CD4-positive, alpha-beta T cell (primary cell): ENCODE data around the gene INPP5D. TPM values are rescaled to one million over a fixed set of nuclear protein-coding genes. Genes with fewer than 3 reads are reported as not detected.

Experiments used
- ATAC-seq: fragments of 200-7000 bp; cut with Tn5 transposase; one replicate; pipeline ENCODE4 v1.10.0; 2022; ENCODE audit warnings: mild to moderate bottlenecking; ENCODE audit not compliant: poor library complexity
- CTCF ChIA-PET: fragments of 350-600 bp; sonication (Branson Sonifier 250); formaldehyde crosslinking; loops from one replicate; lab custom pipeline; 2021; ENCODE audit warnings: antibody characterized with exemption, inconsistent platforms; lab: Charles Lee
- POLR2A ChIA-PET: fragments of 350-600 bp; sonication (Branson Sonifier 250); formaldehyde crosslinking; loops from one replicate; lab custom pipeline; 2021; ENCODE audit warnings: antibody characterized with exemption, inconsistent platforms; lab: Charles Lee
- DNase-seq, 14 experiments: peaks; one replicate each; pipeline ENCODE4 v3.0.0-alpha.2; 2013 to 2020; ENCODE audit warnings: mixed read lengths in 2 of 14
- H3K27ac ChIP-seq, 2 donors: one replicate each; pipeline versions ENCODE4 v1.5.1 to v1.7.0; 2013; ENCODE audit warnings: low read length in 2 of 2, low read depth in 1 of 2, mild to moderate bottlenecking in 1 of 2
- H3K27me3 ChIP-seq, 2 experiments: 1 replicate in 1 of 2; 2 replicates in 1 of 2; pipeline versions ENCODE4 v1.6.1 to v1.7.0; 2013; ENCODE audit warnings: low read length in 2 of 2, control low read depth in 1 of 2, mild to moderate bottlenecking in 1 of 2, moderate library complexity in 1 of 2; ENCODE audit not compliant: insufficient read depth in 2 of 2, control insufficient read depth in 1 of 2
- H3K36me3 ChIP-seq: one replicate; pipeline ENCODE4 v1.6.1; 2013; ENCODE audit warnings: low read length, control low read depth; ENCODE audit not compliant: insufficient read depth
- H3K4me1 ChIP-seq: one replicate; pipeline ENCODE4 v1.6.1; 2013; ENCODE audit warnings: low read length, control low read depth; ENCODE audit not compliant: insufficient read depth
- H3K4me3 ChIP-seq: one replicate; pipeline ENCODE4 v1.5.1; 2013; ENCODE audit warnings: mild to moderate bottlenecking, low read length, moderate library complexity
- H3K9me3 ChIP-seq, 2 experiments: 1 replicate in 1 of 2; 2 replicates in 1 of 2; pipeline versions ENCODE4 v1.6.1 to v1.7.0; 2013; ENCODE audit warnings: low read length in 2 of 2, mild to moderate bottlenecking in 2 of 2, control low read depth in 1 of 2, moderate library complexity in 1 of 2; ENCODE audit not compliant: control insufficient read depth in 1 of 2, insufficient read depth in 1 of 2
- H3K27ac Mint-ChIP-seq: one replicate; pipeline ENCODE4 v1.8.0; 2020; ENCODE audit warnings: mixed read lengths
- H3K27me3 Mint-ChIP-seq: one replicate; pipeline ENCODE4 v1.8.0; 2021; ENCODE audit warnings: mixed read lengths
- H3K36me3 Mint-ChIP-seq: one replicate; pipeline ENCODE4 v1.8.0; 2021; ENCODE audit warnings: low read depth, mixed read lengths
- H3K4me1 Mint-ChIP-seq: one replicate; pipeline ENCODE4 v1.8.0; 2021; ENCODE audit warnings: low read depth, mixed read lengths
- H3K4me3 Mint-ChIP-seq: one replicate; pipeline ENCODE4 v1.8.0; 2020; ENCODE audit warnings: mild to moderate bottlenecking, mixed read lengths
- H3K9me3 Mint-ChIP-seq: one replicate; pipeline ENCODE4 v1.8.0; 2020; ENCODE audit warnings: mixed read lengths
- CTCF ChIP-seq: fragments of 200-600 bp; IDR thresholded peaks from one replicate; pipeline ENCODE4 v1.8.0; 2022; ENCODE audit warnings: antibody characterized with exemption, mild to moderate bottlenecking
- intact Hi-C, 2 experiments: fragments of 100-400 bp; cut with DNase I in 1 of 2; cut with micrococcal nuclease in 1 of 2; formaldehyde crosslinking; loops; one replicate each; pipeline versions ENCODE4 v1.15.1 to v1.9.0; 2023 to 2025; cut with DNase I, micrococcal nuclease
- polyA plus RNA-seq, 2 donors: library from polyadenylated mRNA; unstranded; fragments of 120-200 nt; gene quantifications; one replicate each; pipeline ENCODE4 v1.2.1, GENCODE V29; 2013
- total RNA-seq, 174 experiments: library from RNA in 2 of 174; stranded (reverse) in 2 of 174; gene quantifications; one replicate each; pipeline ENCODE4 v1.2.3 and lab custom pipeline; 2021 to 2026

INPP5D gene
- total RNA-seq (100 to 1,000 TPM; 141 to 154 TPM), total RNA-seq (lab: John Stamatoyannopoulos, UW) (28.5 to 310 (median 179) reads per million in 172 experiments)
- polyA plus RNA-seq (2013, experiment 1 of 2) = 110 TPM
- polyA plus RNA-seq (2013, experiment 2 of 2) = 120 TPM

GRCh38 chr2:233059797-233060500, at the start of gene INPP5D:
Gene INPP5D (plus strand): TSS chr2:233060342. CDS start chr2:233060479, 137 bp downstream.
- ChIA-PET CTCF (interaction anchor here (0.6 to 3.6 kb wide), 13 partner anchors 10 to 191 kb away, joined by 3 to 37 read pairs (median 4); partner anchors contain the start of gene ATG16L1), POLR2A (interaction anchor here (0.5 to 6.8 kb wide), 14 partner anchors 10 to 509 kb away, joined by 3 to 190 read pairs (median 6); partner anchors contain the start of gene ATG16L1)
- TF ChIP-seq CTCF = no peak
- peaks cover 43% of the 10 kb centered on the region for H3K4me1 Mint-ChIP-seq
- H3K36me3 ChIP-seq = peaks cover 20% of the 10 kb centered on the region
- peak within 1 kb of the TSS; percentile 97 for H3K4me3 ChIP-seq
- H3K27ac Mint-ChIP-seq = peak within 1 kb of the TSS; percentile 95
- no peaks in the 10 kb centered on the region for H3K27me3 ChIP-seq
- peaks cover 55% of the 10 kb centered on the region for H3K4me1 ChIP-seq
- peak; percentile 88 for ATAC-seq
- no peaks in the 10 kb centered on the region for H3K9me3 Mint-ChIP-seq
- H3K9me3 ChIP-seq = no peaks in the 10 kb centered on the region
- peak within 1 kb of the TSS; percentile 90 for H3K4me3 Mint-ChIP-seq
- peak within 1 kb of the TSS; percentile 81 to 91 for H3K27ac ChIP-seq
- peaks cover 47% of the 10 kb centered on the region for H3K36me3 Mint-ChIP-seq
- no peaks in the 10 kb centered on the region for H3K27me3 Mint-ChIP-seq
- intact Hi-C loops = loop anchor here (1.0 to 10.0 kb wide), 5 partner anchors 15 to 205 kb away; partner anchors contain the start of gene ATG16L1 (in 1 of the 2)
- DNase-seq = peak; percentile 52 to 91 (median 68)

GRCh38 chr2:233010569-233011267, 49.4 kb upstream of the INPP5D start:
- Histone ChIP-seq H3K36me3 (no peaks in the 10 kb centered on the region), H3K4me3 (no peak overlapping the region), H3K9me3 (peaks cover 0 to 3% of the 10 kb centered on the region in 2 experiments), H3K4me1 (no peaks in the 10 kb centered on the region), H3K27me3 (no peaks in the 10 kb centered on the region), H3K27ac (no peak overlapping the region)
- no peaks in the 10 kb centered on the region for H3K36me3 Mint-ChIP-seq
- DNase-seq = no peak
- no peak for ATAC-seq
- H3K9me3 Mint-ChIP-seq = no peaks in the 10 kb centered on the region
- no peaks in the 10 kb centered on the region for H3K4me1 Mint-ChIP-seq
- ChIA-PET CTCF (no interaction called here), POLR2A (no interaction called here)
- no peak overlapping the region for H3K4me3 Mint-ChIP-seq
- intact Hi-C loops = no loop called here
- no peaks in the 10 kb centered on the region for H3K27me3 Mint-ChIP-seq
- H3K27ac Mint-ChIP-seq = no peak overlapping the region
- TF ChIP-seq CTCF = no peak

- no peak for ATAC-seq
- no peaks in the 10 kb centered on the region for H3K36me3 Mint-ChIP-seq
- no peaks in the 10 kb centered on the region for H3K9me3 Mint-ChIP-seq
- Histone ChIP-seq H3K36me3 (no peaks in the 10 kb centered on the region), H3K9me3 (peaks cover 0 to 3% of the 10 kb centered on the region in 2 experiments), H3K27me3 (no peaks in the 10 kb centered on the region), H3K27ac (no peak overlapping the region), H3K4me3 (no peak overlapping the region), H3K4me1 (no peaks in the 10 kb centered on the region)
- H3K4me1 Mint-ChIP-seq = no peaks in the 10 kb centered on the region
- intact Hi-C loops = no loop called here
- H3K4me3 Mint-ChIP-seq = no peak overlapping the region
- POLR2A ChIA-PET = no interaction called here
- no peak for DNase-seq
- H3K27me3 Mint-ChIP-seq = no peaks in the 10 kb centered on the region
- CTCF ChIA-PET = no interaction called here
- TF ChIP-seq CTCF = no peak
- H3K27ac Mint-ChIP-seq = no peak overlapping the region
These were observed 48.9 kb upstream of the INPP5D start for GRCh38 chr2:233011268-233011650.
